Cortex of kidney (tissue), 1 donor: Measurements from ENCODE around the gene TMEM240.
"Not testable (repeated sequence)": the region's sequence is repeated elsewhere in the genome, so short reads cannot be mapped to it uniquely, and the experiment has no call there.

Source experiments
- DNase-seq: peaks from one replicate; lab custom pipeline; 2025; lab: John Stamatoyannopoulos, UW

The TMEM240 gene

GRCh38 chr1:1557688-1558087 is 17.3 kb upstream of the TMEM240 start:
- DNase-seq: not testable (repeated sequence)

GRCh38 chr1:1556961-1557360 is 16.5 kb upstream of the TMEM240 start:
- DNase-seq: not testable (repeated sequence)

- DNase-seq: no peak
These were observed 16.1 kb upstream of the TMEM240 start for GRCh38 chr1:1556505-1556904.

- DNase-seq: no peak
These were observed 14.8 kb upstream of the TMEM240 start for GRCh38 chr1:1554926-1555915.

- DNase-seq: no peak
These were observed 14.1 kb upstream of the TMEM240 start for GRCh38 chr1:1554550-1554925.

- DNase-seq: no peak
These were observed 13.5 kb upstream of the TMEM240 start for GRCh38 chr1:1553821-1554494.

- no peak for DNase-seq
These were observed 11.8 kb upstream of the TMEM240 start for GRCh38 chr1:1552263-1552639.

- DNase-seq: no peak
These were observed 11.3 kb upstream of the TMEM240 start for GRCh38 chr1:1551524-1552262.

GRCh38 chr1:1550591-1551432 is 10.4 kb upstream of the TMEM240 start:
- DNase-seq: no peak

GRCh38 chr1:1550087-1550486 is 9.7 kb upstream of the TMEM240 start:
- DNase-seq: no peak

- DNase-seq: no peak
These were observed 8.2 kb upstream of the TMEM240 start for GRCh38 chr1:1548591-1548990.

- no peak for DNase-seq
These were observed 7.1 kb upstream of the TMEM240 start for GRCh38 chr1:1547476-1547875.

GRCh38 chr1:1547011-1547410 is 6.6 kb upstream of the TMEM240 start:
- no peak for DNase-seq

- no peak for DNase-seq
These were observed 5.7 kb upstream of the TMEM240 start for GRCh38 chr1:1545946-1546737.

GRCh38 chr1:1544544-1544943 is 4.1 kb upstream of the TMEM240 start:
- no peak for DNase-seq

- DNase-seq: no peak
These were observed 3.3 kb upstream of the TMEM240 start for GRCh38 chr1:1543706-1544099.

- no peak for DNase-seq
These were observed 2.6 kb upstream of the TMEM240 start for GRCh38 chr1:1542766-1543705.

- DNase-seq: no peak
These were observed 1.7 kb upstream of the TMEM240 start for GRCh38 chr1:1541956-1542765.
